MCF 10A (cell line): ENCODE data around the gene PDLIM4. TPM values are rescaled to one million over a fixed set of nuclear protein-coding genes. Genes with fewer than 3 reads are reported as not detected.

Experiments used
- BruUV-seq: library from RNA; stranded (reverse); fragments of 400-500 nt; replicated peaks from 2 replicates; lab custom pipeline; 2021; lab: Mats Ljungman, UMichigan
- CTCF ChIA-PET: fragments of 300-600 bp; sonication (Branson Sonifier 250); formaldehyde crosslinking; extraction: SDS; loops from one replicate; lab custom pipeline; 2021; ENCODE audit warnings: antibody characterized with exemption, inconsistent platforms; lab: Yijun Ruan, JAX
- POLR2A ChIA-PET: fragments of 300-600, 350-650 bp; sonication (Branson Sonifier 250); formaldehyde crosslinking; extraction: SDS; loops from one replicate; lab custom pipeline; 2020; ENCODE audit warnings: antibody characterized with exemption, inconsistent platforms; lab: Yijun Ruan, JAX
- DNase-seq: peaks from one replicate; pipeline ENCODE4 v3.0.0-alpha.2; 2018; ENCODE audit not compliant: unreplicated experiment
- H3K27ac Mint-ChIP-seq: one replicate; pipeline ENCODE4 v1.8.0; 2022; ENCODE audit warnings: mild to moderate bottlenecking, low read depth, mixed read lengths; ENCODE audit not compliant: unreplicated experiment
- H3K27me3 Mint-ChIP-seq: one replicate; pipeline ENCODE4 v1.8.0; 2022; ENCODE audit warnings: mixed read lengths; ENCODE audit not compliant: insufficient read depth, unreplicated experiment
- H3K36me3 Mint-ChIP-seq: one replicate; pipeline ENCODE4 v1.8.0; 2022; ENCODE audit warnings: mild to moderate bottlenecking, moderate library complexity, mixed read lengths; ENCODE audit not compliant: insufficient read depth, unreplicated experiment
- H3K4me1 Mint-ChIP-seq: one replicate; pipeline ENCODE4 v1.8.0; 2022; ENCODE audit warnings: mixed read lengths; ENCODE audit not compliant: insufficient read depth, unreplicated experiment
- H3K4me3 Mint-ChIP-seq: one replicate; pipeline ENCODE4 v1.8.0; 2022; ENCODE audit warnings: mild to moderate bottlenecking, moderate library complexity, mixed read lengths; ENCODE audit not compliant: unreplicated experiment
- H3K9me3 Mint-ChIP-seq: one replicate; pipeline ENCODE4 v1.8.0; 2022; ENCODE audit warnings: mixed read lengths; ENCODE audit not compliant: unreplicated experiment
- CTCF ChIP-seq: fragments of 200-600 bp; IDR thresholded peaks from one replicate; pipeline ENCODE4 v1.8.0; 2022; ENCODE audit warnings: antibody characterized with exemption, mild to moderate bottlenecking; ENCODE audit not compliant: unreplicated experiment
- intact Hi-C: fragments of 100-400 bp; cut with micrococcal nuclease; formaldehyde crosslinking; loops from 2 replicates; pipeline ENCODE4 v1.14.1; 2022
- total RNA-seq: library from RNA; stranded (reverse); gene quantifications from 2 replicates; pipeline ENCODE4 v1.2.3, GENCODE V29; 2022

The PDLIM4 gene
- total RNA-seq, 1 experiment from 2014 or later = 101 TPM

- CTCF ChIA-PET = interaction anchor here (0.9 to 1.6 kb wide), 6 partner anchors 9 to 192 kb away, joined by 3 to 6 read pairs (median 3); no protein-coding TSS in a partner anchor
- TF ChIP-seq CTCF = no peak
- Mint-ChIP-seq H3K4me3 (no peak overlapping the region), H3K4me1 (peaks cover 24% of the 10 kb centered on the region), H3K27ac (no peak overlapping the region), H3K36me3 (peaks cover 14% of the 10 kb centered on the region), H3K9me3 (peaks cover 10% of the 10 kb centered on the region), H3K27me3 (no peaks in the 10 kb centered on the region)
- intact Hi-C loops = no loop called here
- no peak for DNase-seq
- POLR2A ChIA-PET = interaction anchor here (0.6 to 2.1 kb wide), 6 partner anchors 8 to 197 kb away, joined by 3 to 4 read pairs (median 3); partner anchors contain the start of genes SLC22A4 and SLC22A5
- no TSS peak for BruUV-seq
Measured at GRCh38 chr5:132308701-132309100, 51.2 kb downstream of the PDLIM4 start.

DNA sequence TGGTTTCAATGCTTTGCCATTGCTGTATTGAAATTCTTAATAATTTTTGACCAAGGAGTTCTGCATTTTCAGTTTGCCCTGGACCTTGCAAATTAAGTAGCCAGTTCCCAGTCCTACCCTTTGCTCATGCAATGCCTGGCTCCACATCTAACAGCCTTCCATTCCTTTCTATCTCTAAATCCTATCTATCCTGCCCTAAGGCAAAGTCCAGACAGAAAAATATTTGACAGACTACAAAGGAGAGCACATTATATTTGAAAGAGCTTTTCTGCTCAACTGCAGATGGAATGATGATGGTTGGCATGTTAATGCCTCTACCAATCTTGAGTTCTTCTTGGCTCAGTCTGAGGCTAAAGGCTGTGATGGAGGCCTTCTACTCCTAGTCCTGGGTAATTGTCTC, 52.2 kb downstream of the PDLIM4 start:
- no peak for DNase-seq
- Mint-ChIP-seq H3K36me3 (peaks cover 21% of the 10 kb centered on the region), H3K4me3 (no peak overlapping the region), H3K9me3 (peaks cover 10% of the 10 kb centered on the region), H3K27me3 (no peaks in the 10 kb centered on the region), H3K4me1 (peaks cover 24% of the 10 kb centered on the region), H3K27ac (no peak overlapping the region)
- no TSS peak for BruUV-seq
- intact Hi-C loops = loop anchor here (5.0 kb wide), 1 partner anchor 127 kb away; no protein-coding TSS in a partner anchor
- ChIA-PET CTCF (interaction anchor here (0.6 to 1.6 kb wide), 5 partner anchors 10 to 286 kb away, joined by 3 read pairs; no protein-coding TSS in a partner anchor), POLR2A (interaction anchor here (0.7 to 1.3 kb wide), 2 partner anchors 9 to 202 kb away, joined by 3 read pairs; no protein-coding TSS in a partner anchor)
- TF ChIP-seq CTCF = no peak

GRCh38 chr5:132310141-132310834, 52.8 kb downstream of the PDLIM4 start:
- BruUV-seq = no TSS peak
- intact Hi-C loops = loop anchor here (5.0 kb wide), 1 partner anchor 128 kb away; no protein-coding TSS in a partner anchor
- TF ChIP-seq CTCF = no peak
- H3K4me1 Mint-ChIP-seq = peaks cover 17% of the 10 kb centered on the region
- DNase-seq = no peak
- H3K4me3 Mint-ChIP-seq = no peak overlapping the region
- no peaks in the 10 kb centered on the region for H3K27me3 Mint-ChIP-seq
- ChIA-PET POLR2A (interaction anchor here (0.7 to 1.3 kb wide), 2 partner anchors 9 to 202 kb away, joined by 3 read pairs; no protein-coding TSS in a partner anchor), CTCF (interaction anchor here (0.6 to 1.5 kb wide), 5 partner anchors 14 to 286 kb away, joined by 3 read pairs; no protein-coding TSS in a partner anchor)
- no peak overlapping the region for H3K27ac Mint-ChIP-seq
- peaks cover 3% of the 10 kb centered on the region for H3K9me3 Mint-ChIP-seq
- peaks cover 21% of the 10 kb centered on the region for H3K36me3 Mint-ChIP-seq

DNA sequence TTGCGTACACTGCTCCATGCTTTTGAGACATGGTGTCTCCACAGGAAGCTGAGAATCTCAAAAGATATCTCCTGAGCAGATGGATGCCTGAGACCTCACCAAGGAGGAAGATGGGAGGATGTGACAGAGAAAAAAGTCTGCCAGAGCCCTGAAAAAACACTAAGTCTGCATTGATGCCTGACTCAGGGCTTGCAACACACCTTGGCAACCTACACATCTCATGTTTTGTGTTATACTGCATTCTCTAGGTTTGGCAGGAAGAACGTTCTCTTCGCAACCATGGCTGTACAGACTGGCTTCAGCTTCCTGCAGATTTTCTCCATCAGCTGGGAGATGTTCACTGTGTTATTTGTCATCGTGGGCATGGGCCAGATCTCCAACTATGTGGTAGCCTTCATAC, 55.9 kb downstream of the PDLIM4 start:
- peaks cover 34% of the 10 kb centered on the region for H3K36me3 Mint-ChIP-seq
- no TSS peak for BruUV-seq
- intact Hi-C loops = loop anchor here (5.0 kb wide), 1 partner anchor 131 kb away; no protein-coding TSS in a partner anchor
- peak overlapping the region; percentile 90 for H3K27ac Mint-ChIP-seq
- ChIA-PET POLR2A (interaction anchor here (0.7 to 2.2 kb wide), 12 partner anchors 11 to 58 kb away, joined by 3 to 16 read pairs (median 4); partner anchors contain the start of genes SLC22A4 and SLC22A5), CTCF (interaction anchor here (0.8 to 4.6 kb wide), 8 partner anchors 12 to 186 kb away, joined by 3 to 23 read pairs (median 4); no protein-coding TSS in a partner anchor)
- peak; percentile 90 for DNase-seq
- H3K27me3 Mint-ChIP-seq = no peaks in the 10 kb centered on the region
- peaks cover 17% of the 10 kb centered on the region for H3K4me1 Mint-ChIP-seq
- TF ChIP-seq CTCF = no peak
- no peak overlapping the region for H3K4me3 Mint-ChIP-seq
- no peaks in the 10 kb centered on the region for H3K9me3 Mint-ChIP-seq
